AG08395 (cell line): ENCODE measurements around the gene ASPDH.
"Not testable (repeated sequence)": the region's sequence is repeated elsewhere in the genome, so short reads cannot be mapped to it uniquely, and the experiment has no call there.

ENCODE experiments used
- DNase-seq: peaks from one replicate; pipeline ENCODE4 v3.0.0; 2012; ENCODE audit warnings: mixed read lengths, low spot score

Gene ASPDH

GRCh38 chr19:50477751-50478515, 35.8 kb downstream of the ASPDH start:
- no peak for DNase-seq

GRCh38 chr19:50476907-50477238, 36.8 kb downstream of the ASPDH start:
- DNase-seq: no peak

GRCh38 chr19:50476224-50476906, 37.3 kb downstream of the ASPDH start, which contains the start of the genes EMC10 and GARIN5A:
Gene EMC10, plus strand, starts transcription at chr19:50476507. Its CDS starts 38 bp downstream, at chr19:50476545.
Gene GARIN5A, minus strand, starts transcription at chr19:50476848. Its CDS starts 460 bp downstream, at chr19:50476388.
- peak; percentile 99 for DNase-seq

- DNase-seq: no peak
Measured at GRCh38 chr19:50475736-50476223, 37.9 kb downstream of the ASPDH start.

GRCh38 chr19:50475101-50475568, 38.6 kb downstream of the ASPDH start:
- no peak for DNase-seq

GRCh38 chr19:50473336-50473735, 40.4 kb downstream of the ASPDH start:
- DNase-seq: not testable (repeated sequence)

GRCh38 chr19:50468818-50469217, 44.9 kb downstream of the ASPDH start:
- DNase-seq: no peak

- DNase-seq: no peak
Measured at GRCh38 chr19:50467566-50467965, 46.1 kb downstream of the ASPDH start.

- no peak for DNase-seq
Measured at GRCh38 chr19:50466706-50467039, 47.0 kb downstream of the ASPDH start.

GRCh38 chr19:50465986-50466705, 47.6 kb downstream of the ASPDH start:
- peak; percentile 40 for DNase-seq

GRCh38 chr19:50465000-50465399, 48.7 kb downstream of the ASPDH start:
- DNase-seq: no peak

- no peak for DNase-seq
Measured at GRCh38 chr19:50464348-50464747, 49.4 kb downstream of the ASPDH start.

GRCh38 chr19:50462970-50463369, 50.7 kb downstream of the ASPDH start:
- no peak for DNase-seq
